Subcutaneous abdominal adipose tissue (tissue), 5 donors: ENCODE data around the gene CDADC1.
"Not testable (repeated sequence)": the region's sequence is repeated elsewhere in the genome, so short reads cannot be mapped to it uniquely, and the experiment has no call there.

ENCODE experiments used
- H3K27ac ChIP-seq: one replicate; pipeline ENCODE4 v1.7.0; 2013; ENCODE audit warnings: low read depth, mild to moderate bottlenecking, inconsistent platforms, low read length, moderate library complexity
- H3K27me3 ChIP-seq, 5 donors: one replicate each; pipeline ENCODE4 v1.7.0; 2013; ENCODE audit warnings: low read length in 5 of 5, inconsistent platforms in 1 of 5; ENCODE audit not compliant: control insufficient read depth in 5 of 5, insufficient read depth in 4 of 5
- H3K36me3 ChIP-seq, 5 donors: one replicate each; pipeline ENCODE4 v1.7.0; 2013; ENCODE audit warnings: low read length in 5 of 5; ENCODE audit not compliant: control insufficient read depth in 5 of 5, insufficient read depth in 5 of 5
- H3K4me1 ChIP-seq, 5 donors: one replicate each; pipeline ENCODE4 v1.7.0; 2013; ENCODE audit warnings: low read length in 5 of 5, mild to moderate bottlenecking in 3 of 5, moderate library complexity in 1 of 5; ENCODE audit not compliant: control insufficient read depth in 5 of 5, insufficient read depth in 5 of 5
- H3K4me3 ChIP-seq, 5 donors: one replicate each; pipeline ENCODE4 v1.7.0; 2013; ENCODE audit warnings: low read length in 5 of 5, low read depth in 1 of 5
- H3K9ac ChIP-seq, 5 donors: one replicate each; pipeline ENCODE4 v1.7.0; 2013; ENCODE audit warnings: low read length in 5 of 5, mild to moderate bottlenecking in 4 of 5, moderate library complexity in 3 of 5
- H3K9me3 ChIP-seq, 5 donors: one replicate each; pipeline ENCODE4 v1.7.0; 2013; ENCODE audit warnings: low read length in 5 of 5; ENCODE audit not compliant: control insufficient read depth in 5 of 5
- donor health status: healthy.
- donor health status: healthy.
- donor health status: healthy.
- donor health status: healthy.
- donor health status: healthy.

Gene CDADC1

DNA sequence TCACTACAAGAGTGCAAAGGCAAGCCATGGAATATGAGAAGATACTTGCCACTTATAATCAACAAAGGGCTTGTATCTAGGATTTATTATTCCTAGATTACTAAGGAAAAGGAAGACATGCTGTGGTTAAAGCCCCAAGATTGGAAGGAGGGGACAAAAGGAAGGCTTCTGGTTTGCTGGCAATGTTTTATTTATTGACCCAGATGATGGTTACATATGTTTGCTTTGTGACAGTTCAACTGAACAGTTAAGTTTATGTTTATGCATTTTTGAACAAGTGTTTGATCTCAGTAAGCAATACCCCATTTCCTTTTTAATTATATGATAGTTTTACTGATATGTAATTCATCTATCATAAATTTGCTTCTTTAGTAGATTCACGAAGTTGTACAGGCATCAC, 40.3 kb downstream of the CDADC1 start:
- H3K27ac ChIP-seq, result no peak overlapping the region
- H3K4me1 ChIP-seq, result peaks cover 1 to 5% (median 3%) of the 10 kb centered on the region in 5 donors
- peaks cover 2 to 16% (median 4%) of the 10 kb centered on the region in 5 donors for H3K36me3 ChIP-seq
- H3K9me3 ChIP-seq, result no peaks in the 10 kb centered on the region
- no peaks in the 10 kb centered on the region for H3K27me3 ChIP-seq
- H3K9ac ChIP-seq, result no peak overlapping the region
- H3K4me3 ChIP-seq, result no peak overlapping the region

DNA sequence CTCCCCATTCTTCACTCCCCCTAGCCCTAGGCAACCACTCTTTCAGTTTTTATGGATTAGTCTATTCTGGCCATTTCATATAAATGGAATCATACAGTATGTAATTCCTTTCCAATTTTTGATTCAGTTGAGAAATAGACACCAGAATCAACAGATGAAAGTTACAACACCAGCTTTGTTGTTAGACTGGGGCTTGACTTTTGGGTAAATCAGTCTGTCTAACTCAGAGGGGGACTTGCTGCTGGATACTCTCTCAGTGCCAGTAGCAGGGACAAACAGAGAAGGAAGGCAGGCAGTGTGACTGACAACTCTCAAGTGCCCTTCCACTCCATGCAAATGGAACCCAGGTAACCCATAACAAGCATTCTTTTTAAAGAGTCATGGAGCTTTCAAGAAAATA, 40.7 kb downstream of the CDADC1 start:
- Histone ChIP-seq H3K9me3 (no peaks in the 10 kb centered on the region), H3K27ac (no peak overlapping the region), H3K4me1 (peaks cover 1 to 5% (median 3%) of the 10 kb centered on the region in 5 donors), H3K27me3 (no peaks in the 10 kb centered on the region), H3K9ac (no peak overlapping the region), H3K36me3 (peaks cover 2 to 16% (median 4%) of the 10 kb centered on the region in 5 donors), H3K4me3 (no peak overlapping the region)

DNA sequence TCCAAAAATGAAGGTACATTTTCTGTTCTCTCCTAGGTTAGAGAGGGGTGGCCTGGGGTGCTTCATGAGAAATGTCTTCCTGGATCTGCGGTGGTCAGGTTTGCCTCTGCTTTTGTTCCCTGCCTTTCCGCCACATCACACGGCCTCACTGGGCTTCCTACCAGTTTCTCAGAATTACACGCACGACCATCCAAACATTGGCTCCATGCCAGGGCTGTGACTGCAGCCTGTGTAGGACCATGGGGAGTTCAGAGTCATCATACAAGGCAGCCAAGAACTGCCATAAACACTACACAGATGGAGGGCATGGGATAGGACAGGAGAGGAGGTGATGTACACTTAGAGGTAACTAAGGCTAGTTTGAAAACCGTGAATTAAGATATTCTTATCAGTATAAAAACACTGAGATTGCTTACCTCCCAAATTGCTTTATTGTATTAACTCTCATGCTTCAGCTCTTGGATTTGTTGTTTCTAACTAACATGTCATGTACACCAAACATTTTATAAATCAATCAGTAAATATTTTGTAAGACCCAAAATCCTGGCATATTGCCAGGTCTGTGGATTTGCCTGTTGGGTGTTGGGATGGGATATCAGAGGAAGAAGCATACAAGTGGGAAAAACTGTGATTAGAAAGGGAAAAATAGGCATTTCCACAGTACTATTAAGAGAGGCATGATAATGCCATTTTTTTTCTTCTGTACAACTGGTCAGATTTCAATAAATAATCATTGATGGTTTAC, 45.2 kb downstream of the CDADC1 start:
- no peak overlapping the region for H3K9ac ChIP-seq
- no peaks in the 10 kb centered on the region for H3K27me3 ChIP-seq
- H3K4me1 ChIP-seq, result peaks cover 1 to 8% (median 5%) of the 10 kb centered on the region in 5 donors
- H3K27ac ChIP-seq, result no peak overlapping the region
- peaks cover 0 to 7% (median under 1%) of the 10 kb centered on the region in 5 donors for H3K36me3 ChIP-seq
- H3K4me3 ChIP-seq, result no peak overlapping the region
- H3K9me3 ChIP-seq, result no peaks in the 10 kb centered on the region

DNA sequence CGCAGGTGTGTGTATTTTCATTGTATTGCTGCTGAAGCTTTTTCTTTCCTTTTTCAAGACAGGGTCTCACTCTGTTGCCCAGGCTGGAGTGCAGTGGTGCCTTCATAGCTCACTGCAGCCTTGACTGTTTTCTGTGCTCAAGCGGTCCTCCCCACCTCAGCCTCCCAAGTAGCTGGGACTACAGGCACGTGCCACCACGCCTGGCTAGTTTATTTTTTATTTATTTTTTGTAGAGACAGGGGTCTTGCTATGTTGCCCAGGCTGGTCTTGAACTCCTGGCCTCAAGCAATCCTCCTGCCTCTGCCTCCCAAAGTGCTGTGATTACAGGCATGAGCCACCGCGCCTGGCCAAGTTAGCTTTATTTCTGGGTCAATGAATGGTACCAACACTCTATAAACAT, 47.0 kb downstream of the CDADC1 start:
- not testable (repeated sequence) for H3K27me3 ChIP-seq, H3K36me3 ChIP-seq, H3K9me3 ChIP-seq, H3K9ac ChIP-seq, H3K4me3 ChIP-seq, H3K27ac ChIP-seq
- peaks cover 3 to 12% (median 5%) of the 10 kb centered on the region in 5 donors for H3K4me1 ChIP-seq

DNA sequence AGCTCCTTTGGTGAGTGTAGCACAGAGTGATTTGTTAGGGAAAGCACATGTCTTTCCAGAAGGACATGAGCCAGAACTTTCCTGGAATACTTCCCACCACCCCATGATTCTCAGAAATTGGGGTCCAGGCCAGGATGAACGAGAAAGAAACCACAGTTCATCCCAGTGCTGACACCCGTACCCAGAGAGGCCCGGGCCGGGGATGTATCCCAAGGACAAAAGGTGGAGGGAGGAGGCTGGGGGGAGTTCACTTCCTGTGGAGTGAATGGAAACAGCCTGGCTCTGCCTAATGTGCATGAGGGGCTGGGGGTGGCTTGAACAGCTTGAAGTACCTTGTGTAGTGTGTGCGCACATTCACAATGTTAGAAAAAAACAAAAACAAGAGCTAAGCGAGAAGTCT, 47.5 kb downstream of the CDADC1 start:
- Histone ChIP-seq H3K9me3 (no peaks in the 10 kb centered on the region), H3K9ac (no peak overlapping the region), H3K4me3 (no peak overlapping the region), H3K36me3 (peaks cover 0 to 4% (median 0%) of the 10 kb centered on the region in 5 donors), H3K4me1 (peaks cover 3 to 14% (median 8%) of the 10 kb centered on the region in 5 donors), H3K27ac (no peak overlapping the region), H3K27me3 (no peaks in the 10 kb centered on the region)

DNA sequence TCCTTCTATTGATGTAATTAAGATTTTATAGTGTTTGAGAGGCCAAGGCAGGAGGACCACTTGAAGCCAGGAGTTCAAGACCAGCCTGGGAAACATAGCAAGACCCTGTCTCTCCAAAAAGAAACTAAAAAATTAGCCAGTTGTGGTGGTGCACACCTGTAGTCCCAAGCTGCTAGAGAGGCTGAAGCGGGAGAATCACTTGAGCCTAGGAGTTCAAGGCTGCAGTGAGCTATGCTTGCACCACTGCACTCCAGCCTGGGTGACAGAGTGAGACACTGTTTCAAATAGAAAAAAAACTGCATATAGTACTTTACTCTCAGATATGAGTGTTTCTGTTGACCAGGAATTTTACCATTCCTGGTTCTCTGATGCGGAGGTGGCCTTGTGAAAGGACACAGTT, 48.9 kb downstream of the CDADC1 start:
- peaks cover 0 to 4% (median 0%) of the 10 kb centered on the region in 5 donors for H3K36me3 ChIP-seq
- no peak overlapping the region for H3K4me3 ChIP-seq
- H3K27me3 ChIP-seq, result no peaks in the 10 kb centered on the region
- no peak overlapping the region for H3K27ac ChIP-seq
- peaks cover 8 to 28% (median 20%) of the 10 kb centered on the region in 5 donors for H3K4me1 ChIP-seq
- H3K9ac ChIP-seq, result no peak overlapping the region
- H3K9me3 ChIP-seq, result no peaks in the 10 kb centered on the region

DNA sequence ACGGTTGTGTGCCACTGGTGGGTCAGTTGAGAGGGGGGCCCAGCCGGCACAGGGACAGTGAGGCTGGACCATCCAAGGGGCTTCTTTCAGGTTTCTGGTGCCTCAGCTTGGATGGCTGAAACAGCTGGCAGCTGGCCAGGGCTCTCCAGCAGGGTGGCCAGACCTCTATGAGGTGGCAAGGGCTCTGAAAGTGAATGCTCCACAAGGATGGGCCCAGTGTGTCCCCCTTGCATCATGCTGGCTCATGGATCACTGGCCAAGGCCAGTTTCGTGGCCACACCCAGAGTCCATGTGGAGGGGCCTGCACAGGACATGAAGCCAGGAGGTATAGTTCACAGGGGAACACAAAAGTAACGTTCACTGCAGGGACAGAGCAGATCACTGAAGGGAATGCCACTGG, 49.6 kb downstream of the CDADC1 start:
- no peaks in the 10 kb centered on the region for H3K9me3 ChIP-seq
- no peak overlapping the region for H3K27ac ChIP-seq
- H3K9ac ChIP-seq, result no peak overlapping the region
- H3K36me3 ChIP-seq, result peaks cover 0 to 4% (median 0%) of the 10 kb centered on the region in 5 donors
- H3K4me3 ChIP-seq, result no peak overlapping the region
- H3K4me1 ChIP-seq, result peaks cover 8 to 28% (median 21%) of the 10 kb centered on the region in 5 donors
- H3K27me3 ChIP-seq, result no peaks in the 10 kb centered on the region

DNA sequence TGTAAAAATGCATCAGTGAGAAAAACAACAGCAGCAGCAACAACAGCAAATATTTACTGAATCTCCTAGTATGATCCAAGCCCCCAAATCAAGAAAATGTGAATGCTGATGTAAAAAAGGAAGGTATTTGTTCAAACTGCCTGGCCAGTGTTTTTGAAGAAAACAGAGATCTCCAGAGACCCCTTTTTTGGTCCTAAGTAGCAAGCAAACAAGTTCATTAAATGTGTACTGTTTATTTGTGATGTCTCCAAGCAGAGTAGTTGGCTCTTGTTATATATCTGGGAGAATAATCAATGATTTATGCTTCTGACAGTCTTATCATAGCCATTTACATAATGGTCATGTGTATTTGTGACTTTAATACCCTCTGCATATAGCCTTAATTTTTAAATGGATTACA, 50.7 kb downstream of the CDADC1 start:
- H3K4me3 ChIP-seq, result no peak overlapping the region
- H3K27ac ChIP-seq, result no peak overlapping the region
- peaks cover 0 to 2% (median 0%) of the 10 kb centered on the region in 5 donors for H3K36me3 ChIP-seq
- H3K27me3 ChIP-seq, result no peaks in the 10 kb centered on the region
- no peak overlapping the region for H3K9ac ChIP-seq
- H3K4me1 ChIP-seq, result peaks cover 6 to 27% (median 21%) of the 10 kb centered on the region in 5 donors
- no peaks in the 10 kb centered on the region for H3K9me3 ChIP-seq

DNA sequence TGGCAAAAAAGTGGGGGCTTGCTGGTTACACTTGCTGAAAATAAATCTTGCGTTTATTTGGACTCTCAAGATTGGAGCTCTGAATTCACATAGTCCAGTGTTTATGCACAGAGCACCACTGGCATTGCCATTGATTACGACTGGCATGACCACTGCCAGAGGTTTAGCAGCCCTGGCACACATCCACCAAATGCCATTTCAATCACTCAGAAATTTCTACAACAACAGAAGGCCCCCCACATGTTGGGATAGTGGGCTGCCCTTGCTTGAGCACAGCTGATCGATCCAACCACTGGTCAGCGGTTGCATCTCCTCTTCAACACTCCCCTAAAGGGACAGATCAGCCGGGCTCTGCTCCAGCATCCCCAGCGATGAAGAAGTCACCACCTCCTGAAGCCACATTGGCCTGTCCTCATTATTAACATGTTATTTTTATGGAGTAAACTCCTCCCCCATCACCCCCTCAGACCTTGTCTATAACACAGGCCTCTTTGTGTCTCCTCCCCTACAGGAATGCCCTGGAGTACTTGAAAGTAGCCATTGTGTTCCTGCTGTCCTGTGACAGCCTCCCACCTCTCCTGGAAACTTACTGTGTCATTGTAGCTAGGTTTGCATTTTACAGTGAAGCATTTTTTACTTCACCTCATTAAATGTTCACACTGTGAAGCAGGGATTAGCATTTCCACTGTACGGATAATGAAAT, 51.3 kb downstream of the CDADC1 start:
- no peaks in the 10 kb centered on the region for H3K27me3 ChIP-seq
- no peak overlapping the region for H3K27ac ChIP-seq
- H3K9ac ChIP-seq, result no peak overlapping the region

DNA sequence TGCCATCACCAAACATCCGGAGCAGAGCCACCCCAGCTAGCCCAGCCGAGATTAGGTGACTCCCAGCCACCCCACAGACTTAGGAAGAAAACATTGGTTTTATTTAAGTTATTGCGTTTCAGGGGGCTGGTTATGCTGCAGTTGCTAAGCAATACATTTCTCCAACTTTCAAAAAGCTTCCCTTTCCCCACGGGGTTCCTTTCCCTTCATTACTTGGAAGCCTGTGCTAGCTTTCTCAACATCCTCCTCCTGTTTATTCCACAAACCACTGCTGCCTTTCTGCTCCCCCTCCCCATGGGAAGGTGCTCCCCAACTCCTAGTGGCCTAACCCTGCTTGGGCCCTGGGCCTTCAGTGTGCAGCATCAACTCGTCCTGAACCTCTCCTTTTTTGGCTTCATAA, 52.6 kb downstream of the CDADC1 start:
- peaks cover 0 to 2% (median 0%) of the 10 kb centered on the region in 5 donors for H3K36me3 ChIP-seq
- H3K9me3 ChIP-seq, result no peaks in the 10 kb centered on the region
- no peak overlapping the region for H3K4me3 ChIP-seq
- no peak overlapping the region for H3K9ac ChIP-seq
- H3K27me3 ChIP-seq, result no peaks in the 10 kb centered on the region
- peaks cover 6 to 45% (median 36%) of the 10 kb centered on the region in 5 donors for H3K4me1 ChIP-seq
- peak overlapping the region; percentile 10 for H3K27ac ChIP-seq

More for the DNA sequence above, 51.3 kb downstream of the CDADC1 start:
- no peaks in the 10 kb centered on the region for H3K9me3 ChIP-seq
- peaks cover 0 to 2% (median 0%) of the 10 kb centered on the region in 5 donors for H3K36me3 ChIP-seq
- no peak overlapping the region for H3K4me3 ChIP-seq
- peaks cover 6 to 33% (median 27%) of the 10 kb centered on the region in 5 donors for H3K4me1 ChIP-seq
